PC-3 (cell line): ENCODE data around the gene POTEF. TPM values are rescaled to one million over a fixed set of nuclear protein-coding genes. Genes with fewer than 3 reads are reported as not detected.
"Not testable (repeated sequence)": the region's sequence is repeated elsewhere in the genome, so short reads cannot be mapped to it uniquely, and the experiment has no call there.

Experiments used
- ATAC-seq: fragments of 200-7000 bp; cut with Tn5 transposase; 2 replicates; pipeline ENCODE4 v1.9.1; 2020; ENCODE audit warnings: mild to moderate bottlenecking, moderate library complexity
- BruUV-seq: library from RNA; stranded (reverse); fragments of 400-500 nt; replicated peaks from 2 replicates; lab custom pipeline; 2021; lab: Mats Ljungman, UMichigan
- CTCF ChIA-PET: fragments of 300-600 bp; sonication (Branson Sonifier 250); formaldehyde crosslinking; loops from one replicate; lab custom pipeline; 2022; ENCODE audit warnings: antibody characterized with exemption; lab: Charles Lee
- POLR2A ChIA-PET: fragments of 300-600 bp; sonication (Branson Sonifier 250); formaldehyde crosslinking; loops from one replicate; lab custom pipeline; 2022; ENCODE audit warnings: antibody characterized with exemption; ENCODE audit not compliant: unreplicated experiment; lab: Charles Lee
- DNase-seq: peaks from one replicate; pipeline ENCODE4 v3.0.0-alpha.2; 2015
- H2AFZ ChIP-seq: fragments of 300-600 bp; sonication (generic); 2 replicates; pipeline ENCODE4 v1.6.0; 2016; ENCODE audit warnings: antibody characterized with exemption, low read length
- H3F3A ChIP-seq: fragments of 300-600 bp; sonication (generic); one replicate; pipeline ENCODE4 v1.6.0; 2017; ENCODE audit warnings: antibody characterized with exemption, low read length, control low read depth, mild to moderate bottlenecking; ENCODE audit not compliant: unreplicated experiment
- H3K27ac ChIP-seq: fragments of 300-600 bp; sonication (generic); 2 replicates; pipeline ENCODE4 v1.5.1; 2016; ENCODE audit warnings: mild to moderate bottlenecking, low read length
- H3K27me3 ChIP-seq: fragments of 300-600 bp; sonication (generic); 2 replicates; pipeline ENCODE4 v1.6.1; 2016; ENCODE audit warnings: low read length, mixed read lengths
- H3K36me3 ChIP-seq: fragments of 300-600 bp; sonication (generic); 2 replicates; pipeline ENCODE4 v1.6.1; 2016; ENCODE audit warnings: low read depth, mixed run types, low read length, mixed read lengths
- H3K4me1 ChIP-seq: fragments of 300-600 bp; sonication (generic); 2 replicates; pipeline ENCODE4 v1.5.1; 2016; ENCODE audit warnings: low read length; ENCODE audit not compliant: insufficient read depth
- H3K4me2 ChIP-seq: fragments of 300-600 bp; sonication (generic); 2 replicates; pipeline ENCODE4 v1.6.0; 2016; ENCODE audit warnings: low read length
- H3K4me3 ChIP-seq: fragments of 300-600 bp; sonication (generic); 2 replicates; pipeline ENCODE4 v1.5.1; 2016; ENCODE audit warnings: mild to moderate bottlenecking, low read length, mixed read lengths
- H3K79me2 ChIP-seq: fragments of 300-600 bp; sonication (generic); 2 replicates; pipeline ENCODE4 v1.6.1; 2017; ENCODE audit warnings: low read length, mixed read lengths
- H3K9ac ChIP-seq: fragments of 300-600 bp; sonication (generic); 2 replicates; pipeline ENCODE4 v1.6.0; 2016; ENCODE audit warnings: mild to moderate bottlenecking, low read length
- H3K9me2 ChIP-seq: fragments of 300-600 bp; sonication (generic); replicated peaks from 2 replicates; pipeline ENCODE4 v1.6.1; 2016; ENCODE audit warnings: mixed run types, low read length, mixed read lengths
- H3K9me3 ChIP-seq: fragments of 300-600 bp; sonication (generic); 2 replicates; pipeline ENCODE4 v1.6.1; 2016; ENCODE audit warnings: low read length, mixed read lengths
- H4K20me1 ChIP-seq: fragments of 300-600 bp; sonication (generic); 2 replicates; pipeline ENCODE4 v1.6.1; 2016; ENCODE audit warnings: low read length, mixed read lengths
- intact Hi-C: fragments of 100-400 bp; cut with micrococcal nuclease; formaldehyde crosslinking; loops from 2 replicates; pipeline ENCODE4 v1.9.0; 2023
- total RNA-seq: library from RNA; depleted of rRNA; stranded (reverse); fragments of >200 nt; gene quantifications from 2 replicates; pipeline ENCODE4 v1.2.3, GENCODE V29; 2014

Gene POTEF
- total RNA-seq, 1 experiment from 2014 or later = not detected

GRCh38 chr2:130120924-130121323 is 8.1 kb downstream of the POTEF start:
- H3F3A ChIP-seq, intact Hi-C loops, H3K4me3 ChIP-seq, H3K4me1 ChIP-seq, POLR2A ChIA-PET, H4K20me1 ChIP-seq, BruUV-seq, ATAC-seq, H3K9me2 ChIP-seq, H2AFZ ChIP-seq, H3K36me3 ChIP-seq, H3K4me2 ChIP-seq, CTCF ChIA-PET, H3K79me2 ChIP-seq, H3K9ac ChIP-seq, H3K27ac ChIP-seq, H3K9me3 ChIP-seq, DNase-seq, H3K27me3 ChIP-seq: not testable (repeated sequence)

- H3K9me3 ChIP-seq, CTCF ChIA-PET, H3K27ac ChIP-seq, H3F3A ChIP-seq, H3K4me1 ChIP-seq, H3K4me2 ChIP-seq, H3K36me3 ChIP-seq, DNase-seq, H4K20me1 ChIP-seq, H3K79me2 ChIP-seq, BruUV-seq, POLR2A ChIA-PET, H3K9ac ChIP-seq, H3K4me3 ChIP-seq, ATAC-seq, H3K9me2 ChIP-seq, H3K27me3 ChIP-seq, H2AFZ ChIP-seq, intact Hi-C loops: not testable (repeated sequence)
Measured at GRCh38 chr2:130102597-130103363, 26.2 kb downstream of the POTEF start.

- H3K4me1 ChIP-seq, H3K4me2 ChIP-seq, H3K9me2 ChIP-seq, H3K27me3 ChIP-seq, intact Hi-C loops, H3K27ac ChIP-seq, POLR2A ChIA-PET, H3K36me3 ChIP-seq, H3K79me2 ChIP-seq, BruUV-seq, H3F3A ChIP-seq, H2AFZ ChIP-seq, CTCF ChIA-PET, H3K4me3 ChIP-seq, H3K9me3 ChIP-seq, H4K20me1 ChIP-seq, ATAC-seq, DNase-seq, H3K9ac ChIP-seq: not testable (repeated sequence)
Measured at GRCh38 chr2:130062645-130063044, 66.4 kb downstream of the POTEF start.

- ATAC-seq, H3K4me1 ChIP-seq, H3K79me2 ChIP-seq, H3K9ac ChIP-seq, H3K9me3 ChIP-seq, H3K9me2 ChIP-seq, H3K4me2 ChIP-seq, CTCF ChIA-PET, H3K27ac ChIP-seq, H2AFZ ChIP-seq, POLR2A ChIA-PET, BruUV-seq, H3K27me3 ChIP-seq, H3F3A ChIP-seq, DNase-seq, H4K20me1 ChIP-seq, H3K36me3 ChIP-seq, intact Hi-C loops, H3K4me3 ChIP-seq: not testable (repeated sequence)
Measured at GRCh38 chr2:130059982-130060381, 69.0 kb downstream of the POTEF start.

DNA sequence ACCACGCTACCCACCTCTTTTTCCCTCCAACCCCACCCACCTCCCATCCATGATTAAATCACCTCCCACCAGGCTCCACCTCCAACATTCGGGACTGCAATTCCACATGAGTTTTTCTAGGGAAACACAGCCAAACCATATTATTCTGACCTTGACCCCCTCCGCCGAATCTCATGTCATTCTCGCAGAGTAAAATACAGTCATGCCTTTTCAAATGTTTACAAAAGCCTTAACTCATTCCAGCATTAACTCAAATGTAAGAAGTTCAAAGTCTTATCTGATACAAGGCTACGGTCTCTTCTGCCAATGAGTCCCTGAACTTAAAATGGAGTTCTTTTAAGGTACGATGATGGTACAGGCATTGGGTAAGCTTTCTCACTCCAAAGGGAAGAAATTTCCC is 72.7 kb downstream of the POTEF start:
- CTCF ChIA-PET, intact Hi-C loops, H3K27ac ChIP-seq, H3K27me3 ChIP-seq, BruUV-seq, H3K9me2 ChIP-seq, H2AFZ ChIP-seq, H3K4me2 ChIP-seq, H3K36me3 ChIP-seq, H3K4me3 ChIP-seq, POLR2A ChIA-PET, DNase-seq, H3K79me2 ChIP-seq, ATAC-seq, H4K20me1 ChIP-seq, H3F3A ChIP-seq, H3K9me3 ChIP-seq, H3K4me1 ChIP-seq, H3K9ac ChIP-seq: not testable (repeated sequence)

GRCh38 chr2:130053217-130053911 is 75.7 kb downstream of the POTEF start:
- H3K27ac ChIP-seq, POLR2A ChIA-PET, DNase-seq, CTCF ChIA-PET, H4K20me1 ChIP-seq, H3K36me3 ChIP-seq, H3K4me1 ChIP-seq, H3K9me2 ChIP-seq, H2AFZ ChIP-seq, H3K4me2 ChIP-seq, ATAC-seq, H3F3A ChIP-seq, H3K9me3 ChIP-seq, H3K4me3 ChIP-seq, intact Hi-C loops, H3K9ac ChIP-seq, H3K27me3 ChIP-seq, BruUV-seq, H3K79me2 ChIP-seq: not testable (repeated sequence)
